ENCODE results near the gene TLDC2. TPM values are rescaled to one million over a fixed set of nuclear protein-coding genes. Genes with fewer than 3 reads are reported as not detected.

Gene TLDC2
- total and polyA plus RNA-seq, 2 experiments from 2014 or later = 0.24 to 0.32 TPM

DNA sequence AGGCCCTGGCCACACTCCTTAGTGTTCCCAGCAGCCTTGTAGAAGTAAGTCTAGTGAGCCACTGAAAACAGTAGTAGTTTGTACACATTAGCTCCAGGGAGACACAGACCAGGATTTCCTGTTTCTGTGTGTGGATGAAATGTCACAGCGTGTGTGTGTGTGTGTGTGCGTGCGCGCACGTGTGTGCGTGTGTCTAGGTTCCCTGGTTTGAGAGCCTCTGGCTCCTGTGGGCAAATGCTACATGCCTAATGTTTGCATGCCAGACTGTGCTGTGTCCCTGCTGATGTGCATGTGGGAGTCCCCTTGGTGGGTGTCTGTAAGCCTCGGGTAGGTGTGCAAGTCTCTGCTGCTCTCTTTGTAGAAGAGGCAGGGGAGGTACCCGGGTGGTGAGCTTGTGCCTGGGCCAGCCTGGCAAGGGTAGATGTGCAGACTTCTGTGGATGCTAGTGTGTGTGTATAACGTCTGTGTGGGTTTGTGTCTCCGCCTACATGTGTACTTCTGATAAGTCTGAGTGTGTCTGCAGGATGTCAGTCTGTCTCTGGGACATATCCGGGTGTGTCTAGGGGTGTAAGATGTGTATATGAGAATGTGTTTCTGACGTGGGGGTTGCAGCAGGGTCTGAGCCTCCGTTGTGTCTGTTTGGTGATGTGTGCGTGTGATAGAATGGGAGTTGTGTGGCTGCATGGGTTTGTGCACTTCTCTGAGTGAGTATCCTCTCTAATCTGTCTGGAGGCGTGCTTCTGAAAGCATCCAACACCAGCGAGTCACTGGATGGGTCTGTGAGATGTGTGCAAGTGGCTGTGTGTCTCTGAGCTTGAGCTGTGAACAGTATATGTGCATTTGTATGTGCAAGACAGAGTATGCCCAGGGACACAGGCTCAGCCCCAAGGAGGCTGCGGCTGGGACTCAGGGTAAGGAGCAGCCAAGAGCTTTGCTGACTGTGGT lies 19.0 kb upstream of the TLDC2 start:
- no peak for TF ChIP-seq EZH2phosphoT487 (IDR thresholded peaks at IDR 0.05; ENCODE audit: insufficient read depth, low read depth)
- no peak for TF ChIP-seq EZH2 (IDR thresholded peaks at IDR 0.05; ENCODE audit: insufficient read depth, poor library complexity, severe bottlenecking)
- Histone ChIP-seq H2AFZ (no peak overlapping the region), H3K9me2 (ENCODE audit: insufficient read depth) (no peaks in the 10 kb centered on the region), H3K79me2 (ENCODE audit: insufficient read depth) (peaks cover 100% of the 10 kb centered on the region), H3K36me3 (ENCODE audit: low read depth) (no peaks in the 10 kb centered on the region), H3F3A (ENCODE audit: insufficient read depth) (peaks cover 7% of the 10 kb centered on the region), H3K4me3 (no peak overlapping the region), H3K27me3 (replicated peaks; ENCODE audit: insufficient read depth) (no peaks in the 10 kb centered on the region), H4K20me1 (ENCODE audit: insufficient read depth) (no peaks in the 10 kb centered on the region), H3K9me3 (ENCODE audit: low read depth) (no peaks in the 10 kb centered on the region), H3K9ac (peak overlapping the region; percentile 17; the same call in 1 of the 2 replicates), H3K4me1 (ENCODE audit: insufficient read depth) (peaks cover 57% of the 10 kb centered on the region), H3K4me2 (ENCODE audit: unreplicated experiment) (peak overlapping the region; percentile 49), H3K27ac (peak overlapping the region; percentile 42)
- DNase-seq = peak; percentile 58
- in situ Hi-C loops (cut with MboI) = no loop called here
- 63 to 65% methylated on average over 17 of the region's 17 CpGs for WGBS, 2 experiments (ENCODE audit: low coverage in 1 of 2, low lambda C conversion rate in 2 of 2, missing lambda C conversion rate in 2 of 2)

DNA sequence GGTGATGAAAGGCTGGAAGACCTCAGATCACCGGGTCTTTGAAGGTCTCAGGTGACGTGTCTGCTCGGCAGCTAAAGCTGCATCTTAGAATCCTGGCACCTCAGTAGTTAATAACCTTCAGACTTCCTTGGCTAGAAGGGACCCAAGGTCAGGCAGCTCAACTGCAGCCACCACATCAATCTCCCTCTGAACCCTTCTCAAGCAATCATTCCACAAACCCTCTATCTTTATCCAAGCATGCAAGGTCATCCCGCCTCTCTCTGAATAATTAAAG lies 16.7 kb upstream of the TLDC2 start:
- peaks cover 7% of the 10 kb centered on the region for H3F3A ChIP-seq (ENCODE audit: insufficient read depth)
- H3K4me1 ChIP-seq (ENCODE audit: insufficient read depth) = peaks cover 48% of the 10 kb centered on the region
- H3K27ac ChIP-seq = no peak overlapping the region
- WGBS, 2 experiments (ENCODE audit: low coverage in 1 of 2, low lambda C conversion rate in 2 of 2, missing lambda C conversion rate in 2 of 2) = 88% methylated on average over 4 of the region's 4 CpGs
- H3K9me3 ChIP-seq (ENCODE audit: low read depth) = no peaks in the 10 kb centered on the region
- in situ Hi-C loops (cut with MboI) = no loop called here
- H3K9ac ChIP-seq = no peak overlapping the region
- TF ChIP-seq EZH2 (IDR thresholded peaks at IDR 0.05; ENCODE audit: insufficient read depth, poor library complexity, severe bottlenecking) = no peak
- TF ChIP-seq EZH2phosphoT487 (IDR thresholded peaks at IDR 0.05; ENCODE audit: insufficient read depth, low read depth) = no peak
- no peak overlapping the region for H3K4me2 ChIP-seq (ENCODE audit: unreplicated experiment)
- H3K27me3 ChIP-seq (replicated peaks; ENCODE audit: insufficient read depth) = no peaks in the 10 kb centered on the region
- peaks cover 83% of the 10 kb centered on the region for H3K79me2 ChIP-seq (ENCODE audit: insufficient read depth)
- H3K4me3 ChIP-seq = no peak overlapping the region
- no peaks in the 10 kb centered on the region for H4K20me1 ChIP-seq (ENCODE audit: insufficient read depth)
- no peak for DNase-seq
- no peak overlapping the region for H2AFZ ChIP-seq
- H3K36me3 ChIP-seq (ENCODE audit: low read depth) = no peaks in the 10 kb centered on the region
- H3K9me2 ChIP-seq (ENCODE audit: insufficient read depth) = no peaks in the 10 kb centered on the region

DNA sequence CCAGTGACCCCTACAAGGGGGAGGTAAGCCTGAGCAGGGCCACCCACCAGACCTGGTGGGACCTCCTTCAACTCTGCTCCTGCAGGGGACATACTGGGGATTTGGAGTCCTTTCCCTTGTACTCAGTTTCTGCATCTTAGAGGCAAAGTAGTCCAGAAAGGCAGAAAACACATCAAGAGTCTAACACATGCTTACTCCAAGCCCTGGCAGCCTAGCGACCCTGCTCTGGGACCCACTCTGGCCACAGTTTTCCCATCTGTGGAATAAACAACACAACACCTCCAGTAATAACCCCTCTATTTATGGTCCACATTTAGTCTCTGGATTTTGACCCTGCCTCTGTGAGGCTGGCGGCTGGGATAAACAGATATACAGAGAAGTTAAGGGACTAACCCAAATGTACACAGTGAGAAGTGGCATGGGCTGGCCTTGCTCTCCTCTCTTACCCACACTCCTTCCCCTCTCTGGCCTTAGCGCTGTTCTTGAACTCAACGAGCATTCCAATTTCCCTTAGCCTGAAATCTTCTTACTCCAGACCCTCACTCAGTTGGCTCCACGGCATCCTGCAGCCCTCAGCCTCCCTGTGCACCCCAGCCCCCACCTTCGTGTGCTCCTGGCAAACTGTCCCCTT lies 16.1 kb upstream of the TLDC2 start:
- H3K4me3 ChIP-seq = no peak overlapping the region
- H3K36me3 ChIP-seq (ENCODE audit: low read depth) = no peaks in the 10 kb centered on the region
- H3K27me3 ChIP-seq (replicated peaks; ENCODE audit: insufficient read depth) = no peaks in the 10 kb centered on the region
- H3K4me2 ChIP-seq (ENCODE audit: unreplicated experiment) = no peak overlapping the region
- peaks cover 77% of the 10 kb centered on the region for H3K79me2 ChIP-seq (ENCODE audit: insufficient read depth)
- H3K27ac ChIP-seq = no peak overlapping the region
- no peaks in the 10 kb centered on the region for H4K20me1 ChIP-seq (ENCODE audit: insufficient read depth)
- H3F3A ChIP-seq (ENCODE audit: insufficient read depth) = peaks cover 7% of the 10 kb centered on the region
- H3K9me2 ChIP-seq (ENCODE audit: insufficient read depth) = no peaks in the 10 kb centered on the region
- no peak overlapping the region for H2AFZ ChIP-seq
- no peak for DNase-seq
- no peaks in the 10 kb centered on the region for H3K9me3 ChIP-seq (ENCODE audit: low read depth)
- TF ChIP-seq EZH2 (IDR thresholded peaks at IDR 0.05; ENCODE audit: insufficient read depth, poor library complexity, severe bottlenecking) (no peak), EZH2phosphoT487 (IDR thresholded peaks at IDR 0.05; ENCODE audit: insufficient read depth, low read depth) (no peak)
- peaks cover 42% of the 10 kb centered on the region for H3K4me1 ChIP-seq (ENCODE audit: insufficient read depth)
- in situ Hi-C loops (cut with MboI) = no loop called here
- 91 to 92% methylated on average over 6 of the region's 6 CpGs for WGBS, 2 experiments (ENCODE audit: low coverage in 1 of 2, low lambda C conversion rate in 2 of 2, missing lambda C conversion rate in 2 of 2)
- no peak overlapping the region for H3K9ac ChIP-seq

DNA sequence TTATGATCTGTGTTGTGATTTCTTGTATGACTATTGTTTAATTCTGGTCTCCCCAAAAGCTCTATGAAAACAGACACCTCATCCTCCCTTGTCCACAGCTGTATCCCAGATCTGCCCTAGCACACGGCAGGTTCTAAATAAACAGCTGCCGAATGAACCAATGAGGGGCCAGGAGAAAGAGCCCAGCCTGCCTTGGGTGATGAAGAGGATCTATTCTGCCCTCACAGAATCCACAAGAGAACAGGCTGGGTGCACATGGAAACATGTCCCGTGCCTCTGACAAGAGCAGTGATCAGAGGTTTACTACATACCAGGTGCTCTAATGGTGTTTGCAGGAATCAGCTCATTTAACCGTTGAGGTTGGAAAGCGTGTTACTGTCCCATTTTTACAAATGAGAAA lies 15.6 kb upstream of the TLDC2 start:
- Histone ChIP-seq H3K9me2 (ENCODE audit: insufficient read depth) (no peaks in the 10 kb centered on the region), H3K4me2 (ENCODE audit: unreplicated experiment) (no peak overlapping the region), H3K4me1 (ENCODE audit: insufficient read depth) (peaks cover 36% of the 10 kb centered on the region), H2AFZ (no peak overlapping the region), H4K20me1 (ENCODE audit: insufficient read depth) (no peaks in the 10 kb centered on the region), H3K27me3 (replicated peaks; ENCODE audit: insufficient read depth) (no peaks in the 10 kb centered on the region), H3K36me3 (ENCODE audit: low read depth) (no peaks in the 10 kb centered on the region), H3K4me3 (no peak overlapping the region), H3K27ac (no peak overlapping the region), H3K79me2 (ENCODE audit: insufficient read depth) (peaks cover 72% of the 10 kb centered on the region), H3K9me3 (ENCODE audit: low read depth) (no peaks in the 10 kb centered on the region), H3F3A (ENCODE audit: insufficient read depth) (peaks cover 9% of the 10 kb centered on the region), H3K9ac (no peak overlapping the region)
- 69 to 74% methylated on average over 5 of the region's 5 CpGs for WGBS, 2 experiments (ENCODE audit: low coverage in 1 of 2, low lambda C conversion rate in 2 of 2, missing lambda C conversion rate in 2 of 2)
- TF ChIP-seq EZH2phosphoT487 (IDR thresholded peaks at IDR 0.05; ENCODE audit: insufficient read depth, low read depth) (no peak), EZH2 (IDR thresholded peaks at IDR 0.05; ENCODE audit: insufficient read depth, poor library complexity, severe bottlenecking) (no peak)
- DNase-seq = no peak
- in situ Hi-C loops (cut with MboI) = no loop called here

Measured in GM23248 (cell line).